ENCODE results near the gene YY1.
"Not testable (repeated sequence)": the region's sequence is repeated elsewhere in the genome, so short reads cannot be mapped to it uniquely, and the experiment has no call there.

Gene YY1

DNA sequence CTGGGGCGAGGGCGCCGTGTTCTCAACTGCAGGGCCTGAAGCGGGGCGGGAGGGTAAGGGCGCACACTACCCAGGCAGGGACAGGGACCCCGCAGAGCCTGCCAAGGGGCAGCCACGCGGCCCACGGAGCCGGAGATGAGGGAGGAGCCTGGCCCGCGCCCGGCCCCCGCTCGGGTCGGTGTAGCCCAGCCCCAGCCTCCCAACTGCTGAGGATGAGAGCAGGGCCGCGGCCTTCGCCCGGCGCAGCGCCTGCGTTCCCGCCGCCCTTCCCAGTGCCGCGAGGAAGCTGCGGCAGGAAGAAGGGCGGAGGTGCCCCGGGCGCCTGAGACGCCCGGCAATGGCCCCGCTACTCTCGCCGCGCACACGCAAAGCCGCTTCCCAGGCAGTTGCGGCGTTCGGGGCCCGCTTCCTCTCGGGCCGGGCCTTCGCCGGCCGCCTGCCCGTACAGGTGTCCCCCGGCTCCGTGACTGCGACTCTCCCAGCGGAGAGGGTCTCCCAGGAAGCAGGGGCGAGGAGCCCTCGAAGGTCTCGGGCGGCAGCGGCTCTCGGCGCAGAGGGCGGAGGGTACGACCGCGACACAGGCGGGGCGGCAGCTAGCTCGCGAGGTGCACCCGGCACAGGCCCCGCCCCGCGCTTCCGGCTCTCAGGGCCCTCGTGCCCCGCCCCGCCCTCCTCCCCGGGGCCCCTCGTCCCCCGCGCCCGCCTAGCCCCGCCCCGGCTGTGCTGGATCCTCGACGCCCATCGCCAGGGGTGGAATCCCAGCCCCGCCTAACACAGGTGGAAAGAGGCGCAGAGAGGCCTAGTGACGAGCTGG is 24.8 kb upstream of the YY1 start:
- DNase-seq, result peak; percentile 91

DNA sequence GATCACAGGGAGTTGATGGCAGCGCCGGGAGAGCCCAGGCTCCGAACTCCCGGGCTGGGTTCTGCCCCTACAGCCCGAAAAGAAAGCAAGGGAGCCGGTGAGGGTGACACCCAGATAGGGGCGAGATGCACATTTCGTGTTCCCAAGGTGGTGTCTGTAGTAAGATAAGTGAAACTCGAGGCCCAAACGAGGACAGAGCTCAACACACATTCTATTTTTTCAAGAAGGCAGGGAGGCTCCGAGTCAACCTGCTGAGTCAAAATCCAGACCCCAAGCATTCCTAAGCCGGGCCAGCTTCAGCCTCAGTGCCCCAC is 24.2 kb upstream of the YY1 start:
- DNase-seq, result no peak

DNA sequence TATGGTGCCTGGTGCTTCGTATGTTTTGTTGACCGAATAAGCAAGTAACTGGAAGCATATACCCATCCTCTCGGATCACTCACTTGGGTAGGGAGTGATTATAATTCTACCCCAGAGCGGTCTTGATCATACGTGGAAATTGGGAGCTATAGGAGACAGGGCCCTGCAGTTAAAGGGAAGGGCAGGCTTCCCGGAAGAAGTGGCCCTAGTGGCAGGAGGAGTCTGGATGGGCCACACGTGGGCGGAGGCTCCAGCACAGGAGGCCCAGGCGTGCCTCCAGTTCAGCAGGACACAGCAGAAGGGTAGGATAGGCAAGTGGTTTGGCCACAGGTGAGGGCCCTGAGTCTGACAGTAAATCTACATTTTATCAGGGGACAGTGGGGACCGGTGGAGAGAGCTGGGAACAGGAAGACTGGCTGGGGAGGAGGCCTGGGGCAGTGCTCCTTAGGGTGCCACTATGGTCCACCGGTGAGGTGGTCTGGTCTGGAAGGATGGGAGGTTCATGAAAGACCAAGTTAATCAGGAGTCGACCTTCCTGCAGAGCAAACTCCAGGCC is 23.5 kb upstream of the YY1 start:
- no peak for DNase-seq

DNA sequence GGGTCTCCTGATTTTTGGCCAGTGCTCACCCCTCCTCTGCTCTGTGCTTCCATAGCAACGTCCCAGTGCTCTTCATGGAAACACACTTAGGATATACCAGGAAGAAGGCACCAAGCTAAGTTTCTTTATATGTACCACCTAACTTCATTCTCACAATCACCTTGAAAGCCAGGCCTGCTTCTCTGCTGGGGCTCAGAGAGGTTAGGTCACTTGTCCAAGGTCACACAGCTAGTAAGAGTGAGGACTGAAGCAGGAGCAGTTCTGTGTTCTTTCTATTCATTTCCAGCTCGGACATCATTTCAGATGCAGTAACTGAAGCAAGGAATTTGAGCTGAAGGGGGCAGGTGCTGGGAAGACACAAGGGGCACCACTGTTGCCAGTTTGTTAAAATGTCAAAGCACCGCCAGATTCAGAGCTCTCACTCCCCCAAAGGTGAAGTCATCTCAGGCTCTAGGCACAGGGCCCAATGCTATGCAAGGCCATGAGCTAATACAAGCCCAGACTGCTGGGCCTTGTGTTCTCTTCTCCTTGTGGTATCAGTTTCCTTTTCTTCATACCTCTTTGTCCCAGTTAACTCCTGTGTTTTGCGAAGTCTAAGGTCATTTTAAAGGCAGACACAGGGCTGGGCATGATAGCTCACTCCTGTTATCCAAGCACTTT is 19.7 kb upstream of the YY1 start:
- no peak for DNase-seq

DNA sequence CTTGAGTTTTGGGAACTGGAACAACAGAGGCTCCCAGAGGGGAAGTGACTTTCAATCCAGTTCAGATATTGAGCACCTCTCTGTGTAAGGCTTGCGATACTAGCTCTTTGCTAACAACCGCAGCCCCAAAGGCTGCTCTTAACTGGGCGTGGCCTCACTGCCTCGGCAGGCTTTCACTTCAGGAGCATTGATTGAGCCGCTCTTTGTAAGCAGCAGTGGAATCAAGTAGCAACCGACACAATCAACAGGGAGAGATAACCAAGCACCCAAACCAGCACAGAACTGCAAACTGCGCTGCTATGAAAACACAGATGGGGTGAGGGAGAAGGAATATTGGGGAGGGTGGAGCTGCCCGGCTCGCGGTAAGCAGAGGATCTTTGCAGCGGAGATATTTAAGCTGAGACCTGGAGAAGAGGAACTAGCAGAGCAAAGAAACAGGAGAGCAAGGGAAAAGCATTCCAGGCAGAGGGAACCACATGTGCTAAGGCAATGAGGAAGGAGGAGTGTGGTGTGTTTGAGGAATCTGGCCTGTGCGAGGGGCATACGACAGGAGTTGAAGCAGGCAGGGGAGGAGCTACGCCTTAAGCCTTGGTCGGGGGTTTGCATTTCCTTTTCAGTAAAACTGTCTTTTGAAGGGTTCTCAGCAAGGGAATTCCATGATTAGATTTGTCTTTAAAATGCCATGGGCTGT is 17.3 kb upstream of the YY1 start:
- DNase-seq, result peak; percentile 63

DNA sequence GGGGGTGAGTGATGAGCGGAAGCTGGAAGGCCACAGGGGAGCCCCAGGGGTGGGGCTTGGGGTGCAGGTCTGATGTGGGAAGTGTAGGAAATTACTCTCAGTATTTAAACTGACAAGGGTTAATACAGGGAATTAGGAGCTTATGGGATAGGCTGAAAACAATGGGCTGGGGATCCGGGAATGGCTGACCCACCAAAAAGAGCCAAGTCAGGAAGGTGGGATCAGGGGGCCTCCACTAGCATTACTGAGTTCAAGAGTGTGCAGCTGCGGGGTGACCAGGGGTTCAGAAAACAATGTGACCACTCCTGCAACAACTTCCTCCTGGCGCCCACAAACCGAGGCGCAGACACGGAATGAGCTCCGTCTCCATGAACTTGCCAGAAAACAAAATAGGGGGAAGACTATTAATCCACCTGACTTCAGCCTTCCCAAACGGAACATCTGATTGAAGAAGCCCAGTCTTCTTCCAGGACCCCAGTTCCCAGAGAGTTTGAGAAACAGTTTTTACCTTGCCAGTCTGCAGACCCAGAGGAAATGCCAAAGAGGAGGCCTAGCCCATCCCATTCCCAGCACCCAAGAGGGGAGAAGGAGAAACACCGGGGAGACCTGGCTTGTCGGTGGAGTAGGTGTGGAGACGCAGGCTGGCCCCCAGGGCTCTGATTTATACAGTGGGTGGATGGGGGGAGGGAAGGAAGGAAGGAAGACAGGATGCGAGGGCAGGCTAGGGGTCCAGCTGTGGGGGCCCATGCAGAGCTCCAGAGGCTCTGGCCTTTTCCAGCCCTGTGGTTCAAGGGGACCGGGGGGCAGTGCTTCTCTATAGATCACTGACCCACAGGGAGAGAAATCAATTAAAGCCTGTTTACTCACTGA is 16.5 kb upstream of the YY1 start:
- DNase-seq, result no peak

DNA sequence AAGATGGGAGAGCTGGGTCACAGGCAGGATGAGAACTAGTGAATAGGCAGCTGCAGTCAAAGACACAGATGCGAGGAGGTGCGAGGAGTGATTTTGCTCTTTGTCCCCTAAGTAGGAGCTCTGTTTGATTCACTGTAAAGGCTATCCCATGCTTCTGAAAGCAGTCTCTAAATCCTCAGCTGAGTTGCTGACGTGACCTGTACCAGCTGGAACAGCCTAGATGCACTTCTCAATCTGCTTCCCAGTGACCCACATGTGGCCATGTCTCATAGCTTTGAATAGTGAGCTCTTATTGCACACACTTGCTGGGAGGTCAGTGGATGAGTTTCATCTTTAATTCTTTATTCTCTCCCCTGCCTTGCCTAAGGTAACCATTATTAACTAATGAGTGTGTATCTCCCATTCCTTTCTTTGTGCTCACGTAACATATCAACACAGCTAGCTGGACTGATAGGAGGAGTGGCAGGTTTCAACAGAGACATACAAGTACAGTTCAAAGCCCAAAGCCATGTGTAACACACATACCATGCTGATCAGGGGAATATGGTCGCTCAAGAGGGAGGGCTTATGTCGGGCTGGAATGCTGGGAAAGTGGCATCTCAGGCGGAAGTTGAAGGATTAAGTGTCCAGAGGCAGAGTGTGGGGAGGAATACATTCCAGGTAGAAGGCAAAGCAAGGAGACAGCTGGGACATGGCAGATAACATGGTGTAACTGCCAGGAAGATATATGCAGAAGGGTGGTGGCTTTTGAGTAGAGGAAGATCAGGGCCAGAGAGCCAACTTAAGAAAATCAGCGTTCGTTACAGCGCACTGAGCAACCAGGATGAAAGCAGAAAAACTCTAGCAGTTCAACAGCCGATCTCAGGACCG is 15.4 kb upstream of the YY1 start:
- no peak for DNase-seq

DNA sequence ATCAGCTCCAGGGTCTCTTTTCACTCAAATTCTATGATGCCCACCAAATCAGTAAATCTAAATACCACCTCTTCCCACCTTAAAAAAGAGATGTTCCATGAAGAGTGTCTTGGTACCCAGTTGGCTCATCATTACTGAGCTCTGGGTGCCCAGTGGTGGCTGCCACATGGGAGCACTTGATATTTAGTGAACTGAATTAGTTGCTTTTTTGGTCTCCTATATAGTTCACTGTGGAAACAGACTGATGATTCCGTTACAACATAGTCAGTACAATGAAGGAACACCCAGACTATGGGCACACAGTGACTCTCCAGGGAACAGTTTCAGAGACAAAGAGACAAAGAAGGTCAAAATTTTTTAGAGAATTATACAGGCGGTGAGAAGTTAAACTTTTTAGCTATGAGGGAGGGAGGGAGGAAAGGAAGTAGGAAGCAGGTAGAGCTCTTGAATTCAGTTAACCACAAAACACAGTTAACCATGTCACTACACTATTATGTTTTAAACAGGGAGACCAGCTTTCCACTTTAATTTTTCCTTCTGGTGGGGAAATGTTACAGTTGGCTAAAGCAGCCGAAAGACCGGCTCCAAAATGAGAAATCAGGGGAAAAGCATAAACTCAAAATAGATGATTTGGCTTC is 14.6 kb upstream of the YY1 start:
- no peak for DNase-seq

DNA sequence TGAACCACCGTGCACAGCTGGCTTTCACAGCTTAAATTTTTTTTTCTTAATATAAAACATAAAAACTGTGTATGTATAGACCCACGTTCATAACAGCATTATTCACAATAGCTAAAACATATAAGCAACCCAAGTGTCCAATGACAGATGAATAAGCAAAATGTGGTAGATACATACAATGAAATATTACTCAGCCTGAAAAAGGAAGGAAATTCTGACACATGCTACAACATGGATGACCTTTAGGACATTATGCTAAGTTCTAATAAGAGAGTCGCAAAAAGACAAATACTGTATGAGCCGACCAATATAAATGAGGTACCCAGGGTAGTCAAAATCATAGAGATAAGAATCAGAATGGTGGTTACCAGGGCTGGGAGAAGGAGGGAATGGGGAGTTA is 13.8 kb upstream of the YY1 start:
- DNase-seq, result no peak

DNA sequence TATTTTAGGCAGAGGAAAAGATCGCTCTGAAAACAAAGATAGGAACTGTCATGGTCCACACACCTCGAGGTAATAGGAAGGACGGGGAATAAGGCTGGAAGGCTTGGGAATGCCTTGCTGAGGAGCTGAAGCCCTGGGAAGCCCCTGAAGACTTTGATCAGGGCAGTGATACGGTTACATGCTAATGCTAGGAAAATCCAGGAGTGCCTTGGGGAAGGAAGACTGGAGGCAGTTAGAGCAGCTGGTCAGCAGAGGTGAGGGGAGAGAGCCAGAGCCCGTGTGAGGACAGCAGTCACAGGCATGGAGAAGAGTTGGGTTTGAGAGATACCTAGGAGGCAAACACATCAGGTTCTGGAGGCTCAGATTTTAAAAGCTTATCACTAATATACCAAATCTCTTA is 8.6 kb upstream of the YY1 start:
- DNase-seq, result no peak

DNA sequence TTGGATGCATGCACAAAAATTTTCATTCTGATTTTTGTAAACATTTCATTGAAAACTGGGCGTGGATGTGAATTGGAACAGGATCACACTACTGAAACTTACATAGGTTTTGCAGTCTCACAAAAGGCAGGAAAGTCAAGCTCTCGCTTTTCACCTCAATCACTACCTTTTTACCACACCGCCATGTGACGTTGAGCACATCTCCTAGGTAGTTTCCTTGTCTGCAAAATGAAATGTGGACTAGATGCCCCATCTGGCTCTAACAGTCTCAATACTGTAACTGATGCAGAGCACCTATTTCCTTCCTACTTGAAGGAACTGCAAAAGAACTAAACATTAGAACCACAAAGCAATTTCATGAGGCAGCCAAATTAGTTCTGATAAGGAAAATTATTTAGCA is 4.4 kb upstream of the YY1 start:
- DNase-seq, result no peak

DNA sequence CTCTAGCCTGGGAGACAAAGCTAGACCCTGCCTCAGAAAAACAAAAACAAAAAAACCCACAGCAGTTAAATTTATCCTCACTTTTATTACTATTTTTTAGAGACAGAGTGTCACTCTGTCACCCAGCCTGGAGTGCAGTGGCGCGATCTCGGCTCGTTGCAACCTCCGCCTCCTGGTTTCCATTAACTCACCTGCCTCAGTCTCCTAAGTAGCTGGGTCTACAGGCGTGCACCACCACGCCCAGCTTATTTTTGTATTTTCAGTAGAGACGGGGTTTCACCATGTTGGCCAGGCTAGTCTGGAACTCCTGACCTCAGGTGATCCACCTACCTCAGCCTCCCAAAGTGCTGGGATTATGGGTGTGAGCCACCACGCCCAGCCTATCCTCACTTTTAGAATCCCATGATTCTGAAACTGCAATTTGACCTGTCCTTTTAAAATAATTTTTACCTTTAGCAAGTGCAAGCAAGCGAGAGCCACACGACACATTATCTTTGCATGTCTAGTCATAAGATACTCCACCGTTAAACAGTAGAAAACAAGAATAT is 2.6 kb upstream of the YY1 start:
- not testable (repeated sequence) for DNase-seq

DNA sequence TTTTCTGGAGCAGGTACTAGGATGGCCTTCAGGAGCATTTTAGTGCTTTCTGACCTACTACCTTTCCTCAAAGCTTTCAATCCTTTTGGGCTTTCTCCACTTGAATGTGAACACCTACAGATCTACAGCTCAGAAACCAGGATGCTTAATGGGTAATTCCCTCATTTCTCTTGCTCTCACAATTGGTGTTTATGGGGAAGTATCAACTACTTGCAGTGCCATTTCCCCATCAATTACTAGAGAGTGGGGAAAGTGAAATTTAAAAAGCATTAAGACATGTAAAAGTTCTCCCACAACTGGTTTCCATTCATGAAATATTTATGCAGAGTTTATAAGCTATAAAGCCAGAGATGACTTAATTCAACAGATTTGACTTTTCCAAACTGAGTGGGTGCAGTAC is 2.1 kb upstream of the YY1 start:
- DNase-seq, result no peak

DNA sequence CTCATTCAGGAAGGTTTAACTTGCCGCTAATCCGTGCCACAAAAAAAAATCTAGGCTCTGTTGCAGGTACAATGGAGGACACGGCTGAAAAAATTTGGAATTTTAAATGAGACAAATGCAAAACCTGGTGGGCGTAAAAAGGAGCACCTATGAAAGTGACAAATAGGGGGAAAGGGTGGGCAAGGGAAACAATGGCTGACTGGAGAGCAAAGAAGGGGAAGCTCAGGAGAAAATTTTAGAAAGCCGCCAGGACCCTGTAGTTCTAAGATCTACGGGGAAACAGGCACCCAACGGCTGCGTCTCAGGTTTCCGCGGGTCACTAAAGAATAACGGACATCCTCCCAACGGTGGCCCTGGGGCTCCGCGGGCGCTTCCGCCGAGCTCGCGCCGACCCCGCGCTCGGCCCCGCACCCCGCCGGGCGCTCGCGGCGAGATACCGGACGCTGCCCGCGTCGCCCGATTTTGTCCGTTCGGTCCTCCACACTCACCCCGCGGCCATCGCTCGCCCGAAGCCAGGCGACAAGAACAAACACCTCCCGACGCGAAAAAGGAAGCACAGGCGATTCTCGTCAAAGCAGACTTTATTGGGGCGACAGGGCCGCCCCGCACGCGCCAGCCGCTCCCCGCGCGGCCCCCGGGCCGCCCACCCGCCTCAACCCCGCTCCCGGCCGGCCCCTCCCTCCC is 1.1 kb upstream of the YY1 start:
- peak; percentile 49 for DNase-seq

DNA sequence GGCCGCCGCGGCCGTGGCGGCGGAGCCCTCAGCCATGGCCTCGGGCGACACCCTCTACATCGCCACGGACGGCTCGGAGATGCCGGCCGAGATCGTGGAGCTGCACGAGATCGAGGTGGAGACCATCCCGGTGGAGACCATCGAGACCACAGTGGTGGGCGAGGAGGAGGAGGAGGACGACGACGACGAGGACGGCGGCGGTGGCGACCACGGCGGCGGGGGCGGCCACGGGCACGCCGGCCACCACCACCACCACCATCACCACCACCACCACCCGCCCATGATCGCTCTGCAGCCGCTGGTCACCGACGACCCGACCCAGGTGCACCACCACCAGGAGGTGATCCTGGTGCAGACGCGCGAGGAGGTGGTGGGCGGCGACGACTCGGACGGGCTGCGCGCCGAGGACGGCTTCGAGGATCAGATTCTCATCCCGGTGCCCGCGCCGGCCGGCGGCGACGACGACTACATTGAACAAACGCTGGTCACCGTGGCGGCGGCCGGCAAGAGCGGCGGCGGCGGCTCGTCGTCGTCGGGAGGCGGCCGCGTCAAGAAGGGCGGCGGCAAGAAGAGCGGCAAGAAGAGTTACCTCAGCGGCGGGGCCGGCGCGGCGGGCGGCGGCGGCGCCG is 381 bp downstream of the YY1 start:
- DNase-seq, result no peak

DNA sequence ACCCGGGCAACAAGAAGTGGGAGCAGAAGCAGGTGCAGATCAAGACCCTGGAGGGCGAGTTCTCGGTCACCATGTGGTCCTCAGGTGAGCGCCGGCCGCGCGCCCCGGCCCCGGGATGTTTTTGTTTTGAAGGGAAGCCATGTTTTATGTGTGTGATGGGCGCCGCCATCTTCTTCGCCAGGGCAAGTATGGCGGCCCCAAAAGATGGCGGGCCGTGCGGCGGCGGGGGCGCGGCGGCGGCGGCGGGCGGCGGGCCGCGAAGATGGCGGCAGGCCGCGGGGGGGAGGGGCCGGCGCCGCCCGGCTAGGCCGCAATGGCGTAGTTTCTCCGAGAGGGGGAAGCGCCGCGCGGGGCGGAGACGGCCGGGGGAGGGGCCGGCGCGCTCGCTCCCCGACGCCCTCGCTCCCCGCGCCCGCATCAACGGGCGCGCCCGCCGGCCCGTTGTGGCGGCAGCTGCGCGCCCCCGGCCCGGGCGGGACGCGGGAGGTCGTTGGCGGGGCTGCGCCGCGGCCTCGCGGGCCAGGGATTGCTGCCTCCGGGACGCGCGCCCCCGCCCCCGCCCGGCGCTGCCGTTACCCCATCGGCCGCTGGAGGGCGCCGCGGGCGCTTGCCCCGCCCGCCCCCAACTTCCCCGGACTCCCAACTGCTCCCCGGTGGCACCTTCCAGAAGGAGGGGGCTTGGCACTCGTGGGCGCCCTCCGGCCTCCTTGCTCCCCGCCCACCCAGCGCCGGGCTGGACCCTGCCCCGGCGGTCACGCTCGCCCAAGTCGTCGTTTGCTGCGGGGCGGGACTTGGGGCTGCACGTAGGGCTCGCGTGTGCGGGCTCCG is 1.1 kb downstream of the YY1 start:
- DNase-seq, result peak; percentile 81

DNA sequence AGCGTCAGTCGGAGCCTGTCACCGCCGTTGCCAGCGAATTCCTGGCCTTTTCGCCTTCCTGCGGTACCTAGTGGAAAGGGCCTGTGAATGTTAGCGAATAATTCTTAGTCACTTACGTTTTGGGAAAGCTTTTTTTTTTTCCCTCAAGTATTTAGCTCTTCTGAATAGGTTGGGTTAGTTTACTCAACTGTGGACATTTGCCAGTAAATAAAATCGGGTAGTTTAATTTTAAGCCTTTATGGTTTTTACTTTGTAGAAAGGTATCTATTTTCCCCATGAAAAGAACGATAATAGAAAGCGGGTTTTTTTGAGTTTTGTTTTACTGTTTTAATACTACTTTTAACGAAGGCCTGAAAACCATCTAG is 1.7 kb downstream of the YY1 start:
- no peak for DNase-seq

DNA sequence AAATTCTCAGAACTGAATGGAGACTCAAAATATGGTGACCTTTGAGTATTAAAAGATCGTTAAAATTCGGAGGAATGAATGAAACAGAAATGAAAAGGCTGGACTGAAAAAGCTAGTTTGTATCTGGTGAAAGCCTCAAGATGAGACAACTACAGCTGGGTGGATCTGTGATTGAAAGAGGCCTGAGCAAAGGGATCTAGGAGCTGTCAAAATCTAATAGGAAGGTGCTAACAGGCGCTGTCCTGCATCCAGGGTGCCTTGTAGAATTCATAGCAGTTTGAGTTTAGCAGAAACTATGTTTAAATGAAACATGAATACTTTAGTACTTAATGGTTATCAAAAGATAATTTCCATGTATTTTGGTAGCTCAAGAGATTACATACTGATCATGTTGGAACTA is 2.3 kb downstream of the YY1 start:
- DNase-seq, result no peak

DNA sequence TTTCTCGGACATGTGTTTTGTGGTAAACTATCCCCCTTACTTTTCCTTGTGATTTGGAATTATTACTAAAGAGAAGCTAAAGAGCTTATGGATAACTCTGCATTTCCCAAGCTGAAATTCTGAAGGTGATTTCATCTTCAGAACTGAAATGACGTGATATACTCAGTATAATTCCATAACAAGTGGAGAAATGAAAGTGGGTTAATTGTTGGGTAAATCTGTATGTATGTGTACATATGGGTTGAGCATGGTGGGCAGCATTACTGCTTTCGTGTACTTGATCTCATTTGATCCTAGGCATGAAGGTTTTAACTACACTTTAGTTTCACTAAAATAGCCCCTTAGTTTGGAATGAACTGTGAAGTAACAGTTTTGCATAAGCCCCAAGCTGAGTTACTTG is 4.1 kb downstream of the YY1 start:
- DNase-seq, result no peak

All from activated gamma-delta T cell treated with Interleukin-2 at 50 U/mL for 16 hours (primary cell).